Measurements from ENCODE around the gene AKAP13. TPM values are rescaled to one million over a fixed set of nuclear protein-coding genes. Genes with fewer than 3 reads are reported as not detected.

AKAP13 gene
- total and polyA plus RNA-seq, 2 of the 13 experiments (the other 11 are each of a cell fraction or from before 2014, with no cell fraction given): 6.7 to 27.1 TPM

DNA sequence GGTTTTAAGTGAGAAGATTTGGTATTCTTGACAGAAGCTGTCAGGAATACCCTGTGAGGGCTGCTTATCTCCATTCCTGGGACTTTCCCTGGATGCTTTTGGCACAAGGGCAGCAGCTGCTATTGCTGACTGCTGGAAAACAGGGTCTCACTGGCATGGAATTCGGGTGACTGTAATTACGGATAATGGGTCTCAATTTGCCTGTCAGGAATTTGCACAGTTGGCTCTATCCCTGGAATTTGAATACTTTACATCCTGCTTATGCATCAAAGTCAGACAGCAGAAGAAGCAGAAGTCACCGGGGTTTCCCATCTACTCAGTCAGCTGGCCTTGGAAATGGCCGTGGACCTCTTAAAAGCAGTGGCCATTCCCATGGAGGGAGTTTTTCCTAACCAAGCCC, 25.9 kb upstream of the AKAP13 start:
- intact Hi-C loops (cut with micrococcal nuclease; ENCODE audit: unreplicated experiment) (no loop called here), in situ Hi-C loops (cut with HindIII; ENCODE audit: extremely low pct_ligation_motif_present, low pct_unique_long_range_greater_than_20kb) (no loop called here)
- FAIRE-seq (no peak), ATAC-seq (no peak), DNase-seq (ENCODE audit: low spot score) (no peak)
- no peaks in the 10 kb centered on the region for H4K20me1 ChIP-seq (ENCODE audit: insufficient read depth, low read length)
- H3K9ac ChIP-seq (ENCODE audit: insufficient read depth, low read depth, low read length): no peak overlapping the region
- no peaks in the 10 kb centered on the region for H3K36me3 ChIP-seq (replicated peaks in 1 of 2; ENCODE audit: control insufficient read depth in 1 of 2, insufficient read depth in 2 of 2, low read length in 2 of 2)
- no peak overlapping the region for H3K27ac ChIP-seq (ENCODE audit: extremely low read length, insufficient read depth, low read length)
- H3K4me2 ChIP-seq (ENCODE audit: low read depth, low read length): no peak overlapping the region
- H2AFZ ChIP-seq (ENCODE audit: low read length): no peak overlapping the region
- WGBS (ENCODE audit: low lambda C conversion rate): 23% methylated on average over 4 of the region's 4 CpGs
- ChIA-PET POLR2A (no interaction called here), CTCF (ENCODE audit: low intra/inter-chr PET ratio, low total read pairs) (no interaction called here)
- H3K4me1 ChIP-seq (ENCODE audit: insufficient read depth, low read length): peaks cover 7% of the 10 kb centered on the region
- H3K9me3 ChIP-seq (ENCODE audit: low read length): no peaks in the 10 kb centered on the region
- no TSS peak for BruUV-seq (replicated peaks)
- no peaks in the 10 kb centered on the region for H3K79me2 ChIP-seq (ENCODE audit: insufficient read depth, low read length)
- H3K27me3 ChIP-seq (ENCODE audit: control insufficient read depth in 1 of 2, insufficient read depth in 2 of 2, low read length in 2 of 2): no peaks in the 10 kb centered on the region
- no peak overlapping the region for H3K4me3 ChIP-seq (replicated peaks in 1 of 3; ENCODE audit: insufficient read depth in 1 of 3, low read depth in 2 of 3, low read length in 3 of 3)
- TF ChIP-seq ZNF431 (CRISPR knock-in tag; IDR thresholded peaks at IDR 0.05; ENCODE audit: borderline replicate concordance, low read depth) (no peak), GATA4 (IDR thresholded peaks at IDR 0.05; ENCODE audit: borderline replicate concordance, low read depth) (no peak), PHF21A (CRISPR knock-in tag; IDR thresholded peaks at IDR 0.05) (no peak), TGIF2 (CRISPR knock-in tag; IDR thresholded peaks at IDR 0.05) (no peak), ZNF142 (CRISPR knock-in tag; IDR thresholded peaks at IDR 0.05) (no peak), PPARG (CRISPR knock-in tag; conservative IDR thresholded peaks at IDR 0.05) (no peak), KDM4B (CRISPR knock-in tag; IDR thresholded peaks at IDR 0.05) (no peak), POLR2AphosphoS2 (IDR thresholded peaks at IDR 0.05; ENCODE audit: low read depth, low read length) (no peak), SIX4 (CRISPR knock-in tag; IDR thresholded peaks at IDR 0.05) (no peak), DMTF1 (CRISPR knock-in tag; IDR thresholded peaks at IDR 0.05) (no peak)
- TF ChIP-seq, protein P1, sequence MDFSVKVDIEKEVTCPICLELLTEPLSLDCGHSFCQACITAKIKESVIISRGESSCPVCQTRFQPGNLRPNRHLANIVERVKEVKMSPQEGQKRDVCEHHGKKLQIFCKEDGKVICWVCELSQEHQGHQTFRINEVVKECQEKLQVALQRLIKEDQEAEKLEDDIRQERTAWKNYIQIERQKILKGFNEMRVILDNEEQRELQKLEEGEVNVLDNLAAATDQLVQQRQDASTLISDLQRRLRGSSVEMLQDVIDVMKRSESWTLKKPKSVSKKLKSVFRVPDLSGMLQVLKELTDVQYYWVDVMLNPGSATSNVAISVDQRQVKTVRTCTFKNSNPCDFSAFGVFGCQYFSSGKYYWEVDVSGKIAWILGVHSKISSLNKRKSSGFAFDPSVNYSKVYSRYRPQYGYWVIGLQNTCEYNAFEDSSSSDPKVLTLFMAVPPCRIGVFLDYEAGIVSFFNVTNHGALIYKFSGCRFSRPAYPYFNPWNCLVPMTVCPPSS (IDR thresholded peaks at IDR 0.05): no peak
- TF ChIP-seq, protein P2, sequence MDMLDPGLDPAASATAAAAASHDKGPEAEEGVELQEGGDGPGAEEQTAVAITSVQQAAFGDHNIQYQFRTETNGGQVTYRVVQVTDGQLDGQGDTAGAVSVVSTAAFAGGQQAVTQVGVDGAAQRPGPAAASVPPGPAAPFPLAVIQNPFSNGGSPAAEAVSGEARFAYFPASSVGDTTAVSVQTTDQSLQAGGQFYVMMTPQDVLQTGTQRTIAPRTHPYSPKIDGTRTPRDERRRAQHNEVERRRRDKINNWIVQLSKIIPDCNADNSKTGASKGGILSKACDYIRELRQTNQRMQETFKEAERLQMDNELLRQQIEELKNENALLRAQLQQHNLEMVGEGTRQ (IDR thresholded peaks at IDR 0.05; ENCODE audit: low read depth, low read length): no peak
- TF ChIP-seq, protein P2 (CRISPR knock-in tag; IDR thresholded peaks at IDR 0.05; ENCODE audit: borderline replicate concordance): no peak
